Measurements from ENCODE around the gene RDH12.
"Not testable (repeated sequence)": the region's sequence is repeated elsewhere in the genome, so short reads cannot be mapped to it uniquely, and the experiment has no call there.

The RDH12 gene

GRCh38 chr14:67705211-67705610, 3.5 kb downstream of the RDH12 start:
- no peak for DNase-seq

- not testable (repeated sequence) for DNase-seq
These were observed 7.7 kb downstream of the RDH12 start for GRCh38 chr14:67709346-67709745.

- not testable (repeated sequence) for DNase-seq
These were observed 8.1 kb downstream of the RDH12 start for GRCh38 chr14:67709796-67710195.

GRCh38 chr14:67710209-67710608, 8.5 kb downstream of the RDH12 start:
- no peak for DNase-seq

GRCh38 chr14:67717048-67717447, 15.4 kb downstream of the RDH12 start:
- DNase-seq = no peak

- no peak for DNase-seq
These were observed 16.6 kb downstream of the RDH12 start for GRCh38 chr14:67718265-67718664.

- DNase-seq = not testable (repeated sequence)
These were observed 17.7 kb downstream of the RDH12 start for GRCh38 chr14:67719385-67719784.

- no peak for DNase-seq
These were observed 18.2 kb downstream of the RDH12 start for GRCh38 chr14:67719866-67720265.

- DNase-seq = no peak
These were observed 20.2 kb downstream of the RDH12 start for GRCh38 chr14:67721875-67722274.

- no peak for DNase-seq
These were observed 20.6 kb downstream of the RDH12 start for GRCh38 chr14:67722293-67722692.

GRCh38 chr14:67725171-67725570, 23.5 kb downstream of the RDH12 start:
- no peak for DNase-seq

- no peak for DNase-seq
These were observed 25.7 kb downstream of the RDH12 start for GRCh38 chr14:67727361-67727760.

GRCh38 chr14:67728258-67728657, 26.6 kb downstream of the RDH12 start:
- DNase-seq = no peak

- no peak for DNase-seq
These were observed 27.6 kb downstream of the RDH12 start for GRCh38 chr14:67729072-67729885.

- no peak for DNase-seq
These were observed 31.9 kb downstream of the RDH12 start for GRCh38 chr14:67733616-67734015.

GRCh38 chr14:67734675-67735074, 33.0 kb downstream of the RDH12 start:
- DNase-seq = no peak

GRCh38 chr14:67735336-67736147, 33.9 kb downstream of the RDH12 start:
- DNase-seq = no peak

- DNase-seq = no peak
These were observed 35.1 kb downstream of the RDH12 start for GRCh38 chr14:67736771-67737170.

GRCh38 chr14:67738740-67739504, 37.2 kb downstream of the RDH12 start:
- no peak for DNase-seq

- DNase-seq = no peak
These were observed 42.4 kb downstream of the RDH12 start for GRCh38 chr14:67744046-67744445.

GRCh38 chr14:67746927-67747326, 45.2 kb downstream of the RDH12 start:
- DNase-seq = no peak

GRCh38 chr14:67748312-67748711, 46.6 kb downstream of the RDH12 start:
- DNase-seq = no peak

- no peak for DNase-seq
These were observed 47.8 kb downstream of the RDH12 start for GRCh38 chr14:67749341-67750084.

Data from activated naive CD4-positive, alpha-beta T cell treated with anti-CD3 and anti-CD28 coated beads, Interleukin-2, amount 50 U/mL, for 16 hours (primary cell).